ENCODE data around the gene DLG2.

Gene DLG2

GRCh38 chr11:83909579-83910534 lies 1717.3 kb downstream of the DLG2 start:
- H3K4me3 ChIP-seq (ENCODE audit: low read depth, low read length, poor library complexity, severe bottlenecking), result no peak overlapping the region
- H3K4me1 ChIP-seq (ENCODE audit: insufficient read depth, low read length, severe bottlenecking), result no peaks in the 10 kb centered on the region
- H3K36me3 ChIP-seq (ENCODE audit: insufficient read depth, low read length), result no peaks in the 10 kb centered on the region
- no peak overlapping the region for H3K4me2 ChIP-seq (ENCODE audit: low read length)
- H3K79me2 ChIP-seq (ENCODE audit: insufficient read depth, low read length), result no peaks in the 10 kb centered on the region
- no peak overlapping the region for H3K27ac ChIP-seq (ENCODE audit: low read depth, low read length, poor library complexity, severe bottlenecking)
- no peak overlapping the region for H3K9ac ChIP-seq (ENCODE audit: low read length)
- H3K9me2 ChIP-seq (ENCODE audit: low read depth, low read length), result no peaks in the 10 kb centered on the region
- TF ChIP-seq EZH2 (IDR thresholded peaks at IDR 0.05; ENCODE audit: borderline replicate concordance, low read length) (no peak), CTCF (IDR thresholded peaks at IDR 0.05; ENCODE audit: low read length) (no peak)
- H3K9me3 ChIP-seq (ENCODE audit: low read length), result no peaks in the 10 kb centered on the region
- no peaks in the 10 kb centered on the region for H4K20me1 ChIP-seq (ENCODE audit: insufficient read depth, low read length)
- H3F3A ChIP-seq (ENCODE audit: insufficient read depth, low read length), result no peaks in the 10 kb centered on the region
- H2AFZ ChIP-seq (ENCODE audit: low read length), result no peak overlapping the region
- no peaks in the 10 kb centered on the region for H3K27me3 ChIP-seq (ENCODE audit: insufficient read depth, low read length)

- Histone ChIP-seq H3K9me2 (ENCODE audit: low read depth, low read length) (no peaks in the 10 kb centered on the region), H2AFZ (ENCODE audit: low read length) (no peak overlapping the region), H3K4me3 (ENCODE audit: low read depth, low read length, poor library complexity, severe bottlenecking) (no peak overlapping the region), H3K79me2 (ENCODE audit: insufficient read depth, low read length) (no peaks in the 10 kb centered on the region), H3K27me3 (ENCODE audit: insufficient read depth, low read length) (no peaks in the 10 kb centered on the region), H3K36me3 (ENCODE audit: insufficient read depth, low read length) (no peaks in the 10 kb centered on the region), H3K4me1 (ENCODE audit: insufficient read depth, low read length, severe bottlenecking) (no peaks in the 10 kb centered on the region), H3K4me2 (ENCODE audit: low read length) (no peak overlapping the region), H3F3A (ENCODE audit: insufficient read depth, low read length) (no peaks in the 10 kb centered on the region), H3K9ac (ENCODE audit: low read length) (no peak overlapping the region), H3K27ac (ENCODE audit: low read depth, low read length, poor library complexity, severe bottlenecking) (no peak overlapping the region), H4K20me1 (ENCODE audit: insufficient read depth, low read length) (no peaks in the 10 kb centered on the region), H3K9me3 (ENCODE audit: low read length) (no peaks in the 10 kb centered on the region)
- TF ChIP-seq CTCF (IDR thresholded peaks at IDR 0.05; ENCODE audit: low read length) (no peak), EZH2 (IDR thresholded peaks at IDR 0.05; ENCODE audit: borderline replicate concordance, low read length) (no peak)
These were observed 1718.8 kb downstream of the DLG2 start for GRCh38 chr11:83908298-83908856.

DNA sequence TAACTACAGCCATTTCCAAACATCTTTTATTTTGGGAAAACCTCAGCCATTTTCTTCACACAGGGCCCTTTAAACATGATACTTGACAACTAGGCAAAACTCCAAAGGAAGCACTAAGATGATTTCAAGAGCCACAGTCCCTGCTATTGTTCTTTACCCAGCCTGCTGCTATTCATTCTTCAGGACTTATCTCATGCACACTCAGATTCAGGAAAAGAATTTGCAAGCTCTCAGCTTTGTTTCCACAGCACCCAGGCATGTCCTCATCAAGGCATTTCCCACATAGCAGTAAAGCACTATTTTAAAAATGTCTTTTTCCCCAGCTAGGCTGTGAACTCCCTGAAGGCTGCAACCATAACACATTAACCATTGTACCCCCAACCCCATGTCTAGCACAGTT lies 1731.6 kb downstream of the DLG2 start:
- Histone ChIP-seq H3K79me2 (ENCODE audit: insufficient read depth, low read length) (no peaks in the 10 kb centered on the region), H3K9ac (ENCODE audit: low read length) (no peak overlapping the region), H3K4me2 (ENCODE audit: low read length) (no peak overlapping the region), H3K27ac (ENCODE audit: low read depth, low read length, poor library complexity, severe bottlenecking) (no peak overlapping the region), H3F3A (ENCODE audit: insufficient read depth, low read length) (no peaks in the 10 kb centered on the region), H3K9me3 (ENCODE audit: low read length) (no peaks in the 10 kb centered on the region), H3K4me1 (ENCODE audit: insufficient read depth, low read length, severe bottlenecking) (no peaks in the 10 kb centered on the region), H2AFZ (ENCODE audit: low read length) (no peak overlapping the region), H3K36me3 (ENCODE audit: insufficient read depth, low read length) (no peaks in the 10 kb centered on the region), H3K9me2 (ENCODE audit: low read depth, low read length) (no peaks in the 10 kb centered on the region), H3K4me3 (ENCODE audit: low read depth, low read length, poor library complexity, severe bottlenecking) (no peak overlapping the region), H3K27me3 (ENCODE audit: insufficient read depth, low read length) (no peaks in the 10 kb centered on the region), H4K20me1 (ENCODE audit: insufficient read depth, low read length) (no peaks in the 10 kb centered on the region)
- no peak for TF ChIP-seq CTCF (IDR thresholded peaks at IDR 0.05; ENCODE audit: low read length)
- TF ChIP-seq EZH2 (IDR thresholded peaks at IDR 0.05; ENCODE audit: borderline replicate concordance, low read length), result no peak

All from OCI-LY1 (cell line).